ENCODE data around the gene DISC1. TPM values are rescaled to one million over a fixed set of nuclear protein-coding genes. Genes with fewer than 3 reads are reported as not detected.
A peak's percentile ranks its signal among the peaks of the same experiment; 100 is the strongest.

Gene DISC1
- total RNA-seq, 2 donors from 2014 or later, result 8.0 to 9.4 TPM

DNA sequence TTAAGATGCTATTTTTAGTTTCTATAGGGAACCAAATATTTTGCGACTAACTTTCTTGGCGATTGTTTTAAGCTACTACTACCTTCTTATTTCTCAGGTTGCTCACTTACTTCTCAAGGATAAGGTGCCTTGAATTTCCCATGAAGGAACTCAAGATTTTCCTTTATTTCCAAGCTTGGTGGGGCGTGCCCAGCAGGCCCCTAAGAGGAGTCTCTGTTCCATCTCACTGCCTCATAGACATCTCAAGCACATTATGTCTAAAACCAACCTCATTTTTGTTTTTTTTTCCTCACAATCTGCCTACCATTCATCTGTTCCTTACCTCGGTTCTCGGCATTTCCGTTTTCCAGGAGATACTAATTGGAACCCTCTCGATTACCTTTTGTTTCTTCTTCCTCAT lies 421.9 kb downstream of the DISC1 start:
- Mint-ChIP-seq H3K9me3 (peaks cover 2% of the 10 kb centered on the region), H3K36me3 (ENCODE audit: low read depth) (no peaks in the 10 kb centered on the region), H3K4me3 (no peak overlapping the region), H3K27me3 (ENCODE audit: insufficient read depth) (peaks cover 13% of the 10 kb centered on the region), H3K27ac (no peak overlapping the region), H3K4me1 (peaks cover 13% of the 10 kb centered on the region)
- Histone ChIP-seq H3K4me1 (ENCODE audit: control insufficient read depth, insufficient read depth, low read length) (peaks cover 3% of the 10 kb centered on the region), H3K36me3 (ENCODE audit: control insufficient read depth, insufficient read depth, low read length) (no peaks in the 10 kb centered on the region), H3K27ac (ENCODE audit: low read depth, low read length) (no peak overlapping the region), H3K27me3 (ENCODE audit: control insufficient read depth, insufficient read depth, low read length, poor library complexity, severe bottlenecking) (peaks cover 5% of the 10 kb centered on the region), H3K4me3 (ENCODE audit: low read length) (no peak overlapping the region), H3K9ac (ENCODE audit: extremely low read depth, low read length, poor library complexity, severe bottlenecking) (no peak overlapping the region), H3K9me3 (ENCODE audit: control insufficient read depth, low read length) (peaks cover 10% of the 10 kb centered on the region)
- 94 to 97% methylated on average over 7 of the region's 7 CpGs for WGBS, 2 experiments (ENCODE audit: insufficient coverage in 1 of 2, insufficient read length in 1 of 2)
- no peak for TF ChIP-seq CTCF (conservative IDR thresholded peaks at IDR 0.05)
- no peak for DNase-seq

GRCh38 chr1:232049335-232049734 lies 422.7 kb downstream of the DISC1 start:
- H3K4me1 ChIP-seq (ENCODE audit: control insufficient read depth, insufficient read depth, low read length), result peaks cover 3% of the 10 kb centered on the region
- no peak overlapping the region for H3K9ac ChIP-seq (ENCODE audit: extremely low read depth, low read length, poor library complexity, severe bottlenecking)
- Mint-ChIP-seq H3K36me3 (ENCODE audit: low read depth) (no peaks in the 10 kb centered on the region), H3K4me1 (peaks cover 13% of the 10 kb centered on the region), H3K27ac (no peak overlapping the region), H3K9me3 (peaks cover 2% of the 10 kb centered on the region), H3K27me3 (ENCODE audit: insufficient read depth) (peaks cover 13% of the 10 kb centered on the region), H3K4me3 (no peak overlapping the region)
- peaks cover 5% of the 10 kb centered on the region for H3K27me3 ChIP-seq (ENCODE audit: control insufficient read depth, insufficient read depth, low read length, poor library complexity, severe bottlenecking)
- H3K27ac ChIP-seq (ENCODE audit: low read depth, low read length), result no peak overlapping the region
- DNase-seq, result no peak
- H3K4me3 ChIP-seq (ENCODE audit: low read length), result no peak overlapping the region
- H3K36me3 ChIP-seq (ENCODE audit: control insufficient read depth, insufficient read depth, low read length), result no peaks in the 10 kb centered on the region
- H3K9me3 ChIP-seq (ENCODE audit: control insufficient read depth, low read length), result peaks cover 15% of the 10 kb centered on the region
- TF ChIP-seq CTCF (conservative IDR thresholded peaks at IDR 0.05), result no peak
- WGBS, 2 experiments (ENCODE audit: insufficient coverage in 1 of 2, insufficient read length in 1 of 2), result 90 to 91% methylated on average over 4 of the region's 4 CpGs

DNA sequence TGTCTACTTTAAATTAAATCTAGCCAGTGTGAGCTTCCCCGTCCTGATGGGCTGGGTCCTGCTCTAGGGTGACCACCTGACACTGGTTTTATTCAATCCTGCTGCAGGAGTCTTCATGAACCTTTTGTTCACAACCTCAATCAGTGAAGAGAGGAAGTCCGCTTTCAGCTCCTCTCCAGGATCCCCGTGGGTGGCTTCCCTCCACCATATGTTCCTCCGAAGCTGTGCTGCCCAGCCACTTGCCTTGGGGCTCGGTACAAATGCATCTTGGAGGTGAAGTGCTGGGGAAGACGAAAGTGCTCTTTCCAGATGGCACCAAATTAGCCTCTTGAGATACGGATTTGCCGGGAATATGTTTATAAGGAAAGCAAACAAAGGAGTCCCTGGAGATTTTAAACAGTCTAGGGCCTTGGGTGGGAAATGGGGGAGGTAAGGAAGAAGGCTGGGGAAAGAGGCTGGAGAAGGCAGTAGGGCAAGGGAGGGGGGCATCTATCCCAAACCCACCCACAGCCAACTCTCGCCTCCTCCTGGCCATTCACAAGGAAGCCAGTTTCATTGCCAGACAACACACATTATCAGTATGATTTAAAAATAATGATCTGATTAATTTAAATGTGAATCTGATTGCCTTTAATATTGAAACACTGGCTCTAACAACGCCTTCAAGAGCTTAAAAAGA lies 430.8 kb downstream of the DISC1 start:
- Mint-ChIP-seq H3K27ac (no peak overlapping the region), H3K4me3 (no peak overlapping the region), H3K27me3 (ENCODE audit: insufficient read depth) (peaks cover 31% of the 10 kb centered on the region), H3K4me1 (peaks cover 43% of the 10 kb centered on the region), H3K36me3 (ENCODE audit: low read depth) (no peaks in the 10 kb centered on the region), H3K9me3 (peaks cover 2% of the 10 kb centered on the region)
- 78 to 91% methylated on average over 5 to 9 of the region's 10 CpGs for WGBS, 2 experiments (ENCODE audit: insufficient coverage in 1 of 2, insufficient read length in 1 of 2)
- Histone ChIP-seq H3K27ac (ENCODE audit: low read depth, low read length) (no peak overlapping the region), H3K36me3 (ENCODE audit: control insufficient read depth, insufficient read depth, low read length) (no peaks in the 10 kb centered on the region), H3K4me3 (ENCODE audit: low read length) (no peak overlapping the region), H3K27me3 (ENCODE audit: control insufficient read depth, insufficient read depth, low read length, poor library complexity, severe bottlenecking) (peaks cover 17% of the 10 kb centered on the region), H3K9ac (ENCODE audit: extremely low read depth, low read length, poor library complexity, severe bottlenecking) (no peak overlapping the region), H3K4me1 (ENCODE audit: control insufficient read depth, insufficient read depth, low read length) (peaks cover 17% of the 10 kb centered on the region), H3K9me3 (ENCODE audit: control insufficient read depth, low read length) (peaks cover 21% of the 10 kb centered on the region)
- TF ChIP-seq CTCF (conservative IDR thresholded peaks at IDR 0.05), result peak; percentile 50
- no peak for DNase-seq
